ENCODE data around the gene AGBL1.

Gene AGBL1

GRCh38 chr15:86903642-86904421 lies 824.2 kb downstream of the AGBL1 start:
- DNase-seq: no peak

- no peak for DNase-seq
Observed at GRCh38 chr15:86905625-86906256, 826.1 kb downstream of the AGBL1 start.

DNA sequence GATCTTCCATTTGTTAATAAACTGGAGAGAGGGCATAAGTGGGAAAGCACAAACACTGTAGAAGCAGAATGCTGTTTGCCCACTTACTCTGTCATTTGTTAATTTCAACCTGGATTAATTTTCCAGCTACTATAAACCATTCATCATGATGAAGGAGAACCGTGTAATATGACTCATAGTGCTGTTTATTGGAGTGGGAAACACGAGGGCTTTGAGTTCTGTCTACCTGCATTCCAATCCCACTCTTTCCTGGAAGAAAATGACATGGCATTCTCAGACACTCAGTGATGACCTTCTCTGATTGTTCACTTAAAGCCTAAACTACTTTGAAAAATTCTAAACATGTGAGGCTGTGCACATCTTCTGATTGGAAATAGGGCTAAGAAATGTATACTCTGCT lies 826.7 kb downstream of the AGBL1 start:
- DNase-seq: no peak

DNA sequence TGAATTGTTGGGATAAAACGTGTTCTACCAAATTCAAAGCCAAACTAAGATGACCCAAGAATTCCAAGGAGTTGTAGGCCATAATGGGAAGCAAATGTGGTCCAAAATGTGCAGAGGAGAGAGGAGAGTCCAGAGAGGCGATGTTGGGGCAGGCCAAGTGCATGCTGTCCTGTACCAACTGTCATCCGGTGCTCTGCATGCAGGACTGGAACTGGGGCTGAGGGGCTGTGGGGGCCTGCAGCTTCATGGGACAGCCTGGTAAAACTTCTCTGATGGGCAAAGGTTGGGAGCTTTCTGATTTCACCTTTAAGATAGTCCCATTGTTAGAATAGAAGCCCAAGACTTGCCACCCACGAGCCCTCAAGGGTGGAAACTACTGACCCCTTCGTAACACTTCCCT lies 831.4 kb downstream of the AGBL1 start:
- no peak for DNase-seq

GRCh38 chr15:86912661-86913060 lies 833.0 kb downstream of the AGBL1 start:
- DNase-seq: no peak

DNA sequence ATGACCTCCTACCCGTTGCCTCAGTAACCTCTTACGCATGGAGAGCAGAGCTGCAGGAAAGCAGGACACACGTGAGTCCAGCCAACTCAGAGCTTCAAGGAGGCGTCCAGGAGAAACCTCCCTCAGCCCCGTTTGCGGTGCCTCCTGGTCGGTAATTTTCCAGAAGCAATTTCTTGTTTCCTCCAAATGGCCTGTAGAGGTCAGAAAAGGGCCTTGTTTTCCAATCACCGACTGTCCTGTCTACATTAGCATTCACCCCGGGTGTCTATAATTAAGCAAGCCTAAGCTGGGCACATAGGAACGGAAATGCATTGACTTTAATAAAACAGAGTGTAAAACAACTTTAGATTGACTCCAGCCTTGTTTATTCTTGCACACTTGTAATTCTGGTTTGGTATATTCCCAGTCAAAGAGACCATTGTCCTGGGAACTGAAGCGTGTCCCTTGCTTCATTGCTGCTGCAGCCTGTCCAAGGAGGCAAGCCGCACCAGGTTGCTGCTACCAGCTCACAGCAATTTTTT lies 836.2 kb downstream of the AGBL1 start:
- DNase-seq: peak; percentile 41

DNA sequence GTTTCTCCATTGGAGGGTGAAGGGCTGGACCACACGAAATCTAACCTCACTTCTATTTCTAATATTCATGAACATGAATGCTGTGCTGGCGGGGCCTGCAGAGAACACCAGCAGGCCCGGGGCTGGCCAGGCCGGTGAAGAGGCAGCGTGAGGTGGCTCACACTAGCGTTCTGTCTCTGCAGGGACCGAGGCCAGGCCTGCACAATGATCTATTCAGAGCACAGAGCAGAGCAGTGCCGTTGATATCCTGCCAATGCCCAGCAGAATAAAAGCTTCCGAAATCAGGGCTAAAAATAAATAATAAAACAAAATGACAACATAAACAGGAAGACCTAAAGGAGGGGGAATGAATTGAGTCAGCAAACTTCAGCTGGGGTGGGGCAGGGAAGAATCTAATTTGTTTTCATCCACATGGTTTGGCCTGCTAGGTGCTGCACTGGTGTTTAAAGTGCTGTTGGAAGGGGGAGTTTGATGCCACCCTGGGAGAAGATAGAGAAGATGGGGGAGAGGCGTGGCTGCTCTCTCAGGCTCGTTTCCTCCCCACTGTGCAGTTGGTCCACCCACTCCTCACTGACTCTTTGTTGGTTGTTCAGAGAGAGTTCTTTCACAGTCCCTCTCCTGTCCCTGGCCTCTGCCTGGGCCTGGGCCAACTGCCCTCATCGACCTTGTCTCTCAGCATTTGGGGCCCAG lies 837.1 kb downstream of the AGBL1 start:
- DNase-seq: no peak

- no peak for DNase-seq
Observed at GRCh38 chr15:86917361-86917671, 837.6 kb downstream of the AGBL1 start.

- no peak for DNase-seq
Observed at GRCh38 chr15:86919581-86919980, 839.9 kb downstream of the AGBL1 start.

DNA sequence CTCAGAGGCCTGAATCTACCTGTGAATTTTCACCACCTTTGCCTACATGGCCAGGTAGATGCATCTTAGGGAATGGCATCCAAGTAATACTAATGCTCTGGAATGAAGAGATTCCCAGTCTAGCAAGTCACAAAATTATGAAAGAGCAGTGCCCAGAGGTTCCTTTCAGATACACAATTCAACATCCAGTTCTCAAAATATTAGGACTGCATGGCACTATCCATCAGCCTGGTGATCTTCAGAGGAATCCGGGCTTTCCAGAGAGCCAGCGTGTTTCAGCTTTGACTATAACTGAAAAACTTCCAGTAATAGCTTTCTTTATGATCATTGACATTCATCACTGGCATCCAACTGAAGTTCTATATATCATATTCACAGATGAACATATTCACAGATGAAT lies 849.8 kb downstream of the AGBL1 start:
- DNase-seq: no peak

GRCh38 chr15:86932456-86932855 lies 852.8 kb downstream of the AGBL1 start:
- DNase-seq: no peak

GRCh38 chr15:86935841-86936240 lies 856.2 kb downstream of the AGBL1 start:
- no peak for DNase-seq

- no peak for DNase-seq
Observed at GRCh38 chr15:86942285-86942684, 862.6 kb downstream of the AGBL1 start.

- DNase-seq: no peak
Observed at GRCh38 chr15:86948719-86949118, 869.0 kb downstream of the AGBL1 start.

GRCh38 chr15:86959254-86959653 lies 879.6 kb downstream of the AGBL1 start:
- DNase-seq: no peak

GRCh38 chr15:86961669-86962068 lies 882.0 kb downstream of the AGBL1 start:
- DNase-seq: no peak

DNA sequence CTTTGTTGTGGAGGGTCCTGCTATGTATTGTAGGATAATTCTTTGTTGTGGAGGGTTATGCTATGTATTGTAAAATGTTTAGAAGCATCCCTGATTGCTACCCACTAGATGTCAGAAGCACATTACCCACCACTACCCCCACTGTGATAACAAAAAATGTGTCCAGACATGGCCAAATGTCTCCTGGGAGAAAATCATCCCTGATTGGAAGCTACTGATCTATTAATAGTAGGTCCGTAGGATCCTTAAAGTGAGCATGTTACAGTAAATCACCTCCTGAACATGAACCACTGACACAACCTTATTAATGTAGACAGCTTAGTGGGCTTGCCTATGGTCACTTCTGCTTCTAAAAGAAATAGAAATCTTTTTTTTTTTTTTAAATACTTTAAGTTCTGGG lies 884.6 kb downstream of the AGBL1 start:
- no peak for DNase-seq

DNA sequence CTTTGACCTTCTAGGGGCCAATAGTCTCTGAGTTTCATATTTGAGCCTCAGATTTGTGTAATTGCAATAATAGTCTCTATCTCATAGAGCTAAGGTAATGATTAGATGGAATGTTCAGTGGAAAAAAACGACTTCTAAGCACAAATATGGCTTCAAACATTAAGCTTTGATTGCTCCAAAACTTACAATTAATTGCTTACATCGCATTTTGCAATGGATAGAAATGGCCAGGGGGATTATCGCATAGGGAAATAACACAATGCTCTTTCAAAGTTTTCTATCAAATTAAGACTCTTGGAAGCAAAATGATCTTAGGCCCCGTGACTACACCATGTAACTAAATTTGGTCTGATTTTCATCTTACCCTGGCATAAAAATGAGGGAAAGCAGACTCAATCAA lies 888.6 kb downstream of the AGBL1 start:
- DNase-seq: no peak

DNA sequence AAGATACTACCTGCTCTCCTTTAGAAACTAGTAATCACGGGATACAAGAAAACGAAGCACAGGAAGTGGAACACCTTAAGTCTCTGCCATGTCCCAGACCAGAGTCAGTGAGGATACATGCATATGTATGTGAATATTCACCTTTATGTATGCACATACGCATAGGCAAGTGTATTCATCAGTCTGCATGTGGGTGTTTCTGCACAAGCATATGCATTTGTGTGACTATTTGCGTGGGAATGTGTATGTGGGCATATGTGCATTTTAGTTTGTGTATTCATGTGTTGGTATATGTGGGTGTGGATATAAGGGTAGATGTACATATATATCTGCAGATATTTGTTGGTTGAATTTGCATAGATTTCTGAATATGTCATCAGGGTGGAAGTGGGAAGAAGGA lies 889.7 kb downstream of the AGBL1 start:
- no peak for DNase-seq

DNA sequence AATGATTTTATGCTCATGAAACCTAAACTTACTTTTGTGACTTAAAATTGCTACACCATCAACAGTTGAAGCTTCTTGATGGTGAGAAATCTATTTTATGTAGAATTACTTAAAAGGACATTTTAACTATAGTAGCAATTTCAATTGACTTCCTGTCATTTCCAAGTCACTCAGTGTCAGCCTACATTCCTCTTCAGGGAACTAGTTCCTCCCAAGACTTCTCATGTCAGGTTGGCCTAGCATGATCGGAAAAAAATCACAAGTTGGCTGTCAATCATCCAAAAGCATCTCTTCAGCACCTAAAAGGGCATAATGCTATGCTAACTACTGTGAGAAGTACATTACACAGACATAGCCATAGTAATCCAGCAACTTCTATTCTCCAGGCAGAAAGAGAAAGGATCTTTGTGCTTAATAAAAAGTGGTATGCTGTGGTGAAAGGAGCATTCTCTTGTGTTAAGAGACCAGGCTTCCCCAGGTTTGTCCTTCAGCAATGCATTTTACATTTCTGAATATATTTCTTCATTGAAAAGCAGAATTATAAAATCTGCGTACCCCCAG lies 893.7 kb downstream of the AGBL1 start:
- no peak for DNase-seq

DNA sequence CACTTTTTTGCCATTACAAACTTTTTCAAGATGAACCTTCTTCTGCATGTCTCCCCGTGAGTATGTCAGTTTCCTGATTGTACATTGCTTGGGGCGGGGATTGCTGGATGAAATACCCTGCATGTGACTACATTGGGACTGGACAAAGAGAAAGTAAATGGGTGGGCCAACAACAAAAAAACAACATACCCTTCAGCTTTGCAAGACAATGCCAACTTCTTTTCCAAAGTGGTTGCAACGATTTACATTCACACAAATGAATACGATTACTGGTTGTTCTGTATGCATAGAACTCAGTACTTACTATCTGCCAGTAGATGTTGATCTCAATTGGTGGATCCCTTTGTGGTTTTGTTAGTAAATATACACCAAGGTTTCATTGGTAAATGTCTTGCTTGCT lies 908.4 kb downstream of the AGBL1 start:
- DNase-seq: no peak

GRCh38 chr15:87021751-87022150 lies 942.1 kb downstream of the AGBL1 start:
- DNase-seq: peak; percentile 58

GRCh38 chr15:87031540-87032230 lies 952.0 kb downstream of the AGBL1 start:
- DNase-seq: no peak
